SHP77 (cell line): ENCODE measurements around the gene ARSK.

Experiments
- DNase-seq, 2 experiments: peaks; one replicate each; lab custom pipeline; 2025; lab: John Stamatoyannopoulos, UW

ARSK gene

GRCh38 chr5:95554647-95555548, at the start of gene ARSK, which contains the start of gene SKIC3:
Gene ARSK, plus strand, starts transcription at chr5:95555101. Its CDS starts 178 bp downstream, at chr5:95555279.
Gene SKIC3, minus strand, starts transcription at chr5:95554977. Its CDS starts 7,827 bp downstream, at chr5:95547150.
- peak; percentile 95 to 96 for DNase-seq

- DNase-seq: no peak
Observed at GRCh38 chr5:95508550-95508949, 46.4 kb upstream of the ARSK start.

GRCh38 chr5:95511606-95512005, 43.3 kb upstream of the ARSK start:
- DNase-seq: no peak

GRCh38 chr5:95518417-95518816, 36.5 kb upstream of the ARSK start:
- no peak for DNase-seq

- no peak for DNase-seq
Observed at GRCh38 chr5:95519151-95519550, 35.8 kb upstream of the ARSK start.

- DNase-seq: no peak
Observed at GRCh38 chr5:95519681-95520080, 35.2 kb upstream of the ARSK start.

- DNase-seq: no peak
Observed at GRCh38 chr5:95520206-95520605, 34.7 kb upstream of the ARSK start.

- no peak for DNase-seq
Observed at GRCh38 chr5:95524423-95524822, 30.5 kb upstream of the ARSK start.

GRCh38 chr5:95526871-95527270, 28.0 kb upstream of the ARSK start:
- no peak for DNase-seq

- no peak for DNase-seq
Observed at GRCh38 chr5:95528565-95528964, 26.3 kb upstream of the ARSK start.

- DNase-seq: no peak
Observed at GRCh38 chr5:95530416-95530815, 24.5 kb upstream of the ARSK start.

GRCh38 chr5:95531491-95531890, 23.4 kb upstream of the ARSK start:
- DNase-seq: no peak

- no peak for DNase-seq
Observed at GRCh38 chr5:95532415-95532814, 22.5 kb upstream of the ARSK start.

- no peak for DNase-seq
Observed at GRCh38 chr5:95533106-95533505, 21.8 kb upstream of the ARSK start.

- no peak for DNase-seq
Observed at GRCh38 chr5:95533761-95534160, 21.1 kb upstream of the ARSK start.

- DNase-seq: no peak
Observed at GRCh38 chr5:95537501-95537900, 17.4 kb upstream of the ARSK start.

- no peak for DNase-seq
Observed at GRCh38 chr5:95543017-95543705, 11.7 kb upstream of the ARSK start.

GRCh38 chr5:95549030-95549429, 5.9 kb upstream of the ARSK start:
- no peak for DNase-seq

- DNase-seq: no peak
Observed at GRCh38 chr5:95554331-95554646, 612 bp upstream of the ARSK start.

GRCh38 chr5:95555553-95555952, 652 bp downstream of the ARSK start:
- no peak for DNase-seq

GRCh38 chr5:95557841-95558240, 2.9 kb downstream of the ARSK start:
- DNase-seq: no peak

GRCh38 chr5:95562282-95562681, 7.4 kb downstream of the ARSK start:
- DNase-seq: no peak

GRCh38 chr5:95563367-95563766, 8.5 kb downstream of the ARSK start:
- DNase-seq: no peak
